ENCODE data around the gene COL28A1. TPM values are rescaled to one million over a fixed set of nuclear protein-coding genes. Genes with fewer than 3 reads are reported as not detected.
A peak's percentile ranks its signal among the peaks of the same experiment; 100 is the strongest.

COL28A1 gene
- total and polyA plus RNA-seq, 8 donors, result 0.58 to 39.7 (median 4.5) TPM

GRCh38 chr7:7433811-7434210 lies 101.9 kb downstream of the COL28A1 start:
- H3K4me1 ChIP-seq, result peaks cover 0 to 6% (median 0%) of the 10 kb centered on the region in 4 donors
- no peak for TF ChIP-seq POLR2AphosphoS5 (IDR thresholded peaks at IDR 0.05)
- TF ChIP-seq, protein P1, sequence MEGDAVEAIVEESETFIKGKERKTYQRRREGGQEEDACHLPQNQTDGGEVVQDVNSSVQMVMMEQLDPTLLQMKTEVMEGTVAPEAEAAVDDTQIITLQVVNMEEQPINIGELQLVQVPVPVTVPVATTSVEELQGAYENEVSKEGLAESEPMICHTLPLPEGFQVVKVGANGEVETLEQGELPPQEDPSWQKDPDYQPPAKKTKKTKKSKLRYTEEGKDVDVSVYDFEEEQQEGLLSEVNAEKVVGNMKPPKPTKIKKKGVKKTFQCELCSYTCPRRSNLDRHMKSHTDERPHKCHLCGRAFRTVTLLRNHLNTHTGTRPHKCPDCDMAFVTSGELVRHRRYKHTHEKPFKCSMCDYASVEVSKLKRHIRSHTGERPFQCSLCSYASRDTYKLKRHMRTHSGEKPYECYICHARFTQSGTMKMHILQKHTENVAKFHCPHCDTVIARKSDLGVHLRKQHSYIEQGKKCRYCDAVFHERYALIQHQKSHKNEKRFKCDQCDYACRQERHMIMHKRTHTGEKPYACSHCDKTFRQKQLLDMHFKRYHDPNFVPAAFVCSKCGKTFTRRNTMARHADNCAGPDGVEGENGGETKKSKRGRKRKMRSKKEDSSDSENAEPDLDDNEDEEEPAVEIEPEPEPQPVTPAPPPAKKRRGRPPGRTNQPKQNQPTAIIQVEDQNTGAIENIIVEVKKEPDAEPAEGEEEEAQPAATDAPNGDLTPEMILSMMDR (IDR thresholded peaks at IDR 0.05), result no peak
- no peak for TF ChIP-seq POLR2A (IDR thresholded peaks at IDR 0.05)
- no peak overlapping the region for H3K4me3 ChIP-seq
- no peaks in the 10 kb centered on the region for H3K9me3 ChIP-seq
- H3K27me3 ChIP-seq, result no peaks in the 10 kb centered on the region
- DNase-seq, result no peak
- intact Hi-C loops (cut with DNase I; ENCODE audit: low total_unique reads), result loop anchor here (10.0 kb wide), 1 partner anchor 91 kb away; no protein-coding TSS in a partner anchor
- H3K36me3 ChIP-seq, result no peaks in the 10 kb centered on the region
- WGBS, 5 donors, result 38 to 63% (median 52%) methylated on average over 1 of the region's 1 CpG
- no peak overlapping the region for H3K27ac ChIP-seq

GRCh38 chr7:7432979-7433378 lies 102.7 kb downstream of the COL28A1 start:
- no peaks in the 10 kb centered on the region for H3K27me3 ChIP-seq
- TF ChIP-seq EP300 (IDR thresholded peaks at IDR 0.05) (no peak), POLR2AphosphoS5 (IDR thresholded peaks at IDR 0.05) (no peak)
- 91 to 97% (median 94%) methylated on average over 7 of the region's 7 CpGs for WGBS, 5 donors
- no peak overlapping the region for H3K4me3 ChIP-seq
- H3K9me3 ChIP-seq, result no peaks in the 10 kb centered on the region
- H3K36me3 ChIP-seq, result no peaks in the 10 kb centered on the region
- no peak overlapping the region for H3K27ac ChIP-seq
- intact Hi-C loops (cut with DNase I; ENCODE audit: low total_unique reads), result loop anchor here (10.0 kb wide), 1 partner anchor 92 kb away; no protein-coding TSS in a partner anchor
- DNase-seq, result no peak
- H3K4me1 ChIP-seq, result peaks cover 0 to 6% (median 0%) of the 10 kb centered on the region in 4 donors

- H3K4me1 ChIP-seq, result peaks cover 0 to 26% (median 12%) of the 10 kb centered on the region in 4 donors
- peak in 1 of 2 donors; percentile 16 for DNase-seq
- intact Hi-C loops (cut with DNase I; ENCODE audit: low total_unique reads), result no loop called here
- TF ChIP-seq POLR2AphosphoS5 (IDR thresholded peaks at IDR 0.05) (no peak), POLR2A (IDR thresholded peaks at IDR 0.05) (no peak), EP300 (IDR thresholded peaks at IDR 0.05) (no peak)
- TF ChIP-seq, protein P1 (IDR thresholded peaks at IDR 0.05), result no peak
- H3K27me3 ChIP-seq, result no peaks in the 10 kb centered on the region
- H3K27ac ChIP-seq, result no peak overlapping the region
- H3K4me3 ChIP-seq, result no peak overlapping the region
- WGBS, 5 donors, result 70 to 79% (median 72%) methylated on average over 4 of the region's 4 CpGs
- no peaks in the 10 kb centered on the region for H3K36me3 ChIP-seq
- no peaks in the 10 kb centered on the region for H3K9me3 ChIP-seq
These were observed 106.9 kb downstream of the COL28A1 start for GRCh38 chr7:7428806-7429205.

- H3K27ac ChIP-seq, result no peak overlapping the region
- no peak overlapping the region for H3K4me3 ChIP-seq
- no peaks in the 10 kb centered on the region for H3K36me3 ChIP-seq
- H3K9me3 ChIP-seq, result no peaks in the 10 kb centered on the region
- H3K27me3 ChIP-seq, result no peaks in the 10 kb centered on the region
- H3K4me1 ChIP-seq, result peaks cover 0 to 24% (median 12%) of the 10 kb centered on the region in 4 donors
- DNase-seq, result peak in 1 of 2 donors; percentile 37
- intact Hi-C loops (cut with DNase I; ENCODE audit: low total_unique reads), result no loop called here
- WGBS, 5 donors, result 88 to 95% (median 90%) methylated on average over 1 of the region's 1 CpG
- no peak for TF ChIP-seq POLR2A (IDR thresholded peaks at IDR 0.05)
- no peak for TF ChIP-seq POLR2AphosphoS5 (IDR thresholded peaks at IDR 0.05)
- TF ChIP-seq, protein P1 (IDR thresholded peaks at IDR 0.05), result no peak
- TF ChIP-seq EP300 (IDR thresholded peaks at IDR 0.05), result no peak
These were observed 108.3 kb downstream of the COL28A1 start for GRCh38 chr7:7427363-7427762.

GRCh38 chr7:7426676-7427075 lies 109.0 kb downstream of the COL28A1 start:
- Histone ChIP-seq H3K27me3 (no peaks in the 10 kb centered on the region), H3K27ac (no peak overlapping the region), H3K9me3 (no peaks in the 10 kb centered on the region), H3K4me1 (peaks cover 0 to 24% (median 12%) of the 10 kb centered on the region in 4 donors), H3K36me3 (no peaks in the 10 kb centered on the region), H3K4me3 (no peak overlapping the region)
- WGBS, 5 donors, result 62 to 82% (median 68%) methylated on average over 2 of the region's 2 CpGs
- intact Hi-C loops (cut with DNase I; ENCODE audit: low total_unique reads), result no loop called here
- DNase-seq, result peak in 1 of 2 donors; percentile 13
- TF ChIP-seq EP300 (IDR thresholded peaks at IDR 0.05), result no peak
- no peak for TF ChIP-seq POLR2A (IDR thresholded peaks at IDR 0.05)
- TF ChIP-seq, protein P1 (IDR thresholded peaks at IDR 0.05), result no peak
- TF ChIP-seq POLR2AphosphoS5 (IDR thresholded peaks at IDR 0.05), result no peak
